A549 (cell line): Measurements from ENCODE around the gene DSCAML1. TPM values are rescaled to one million over a fixed set of nuclear protein-coding genes. Genes with fewer than 3 reads are reported as not detected.
A peak's percentile ranks its signal among the peaks of the same experiment; 100 is the strongest.

Source experiments
- ATAC-seq, 2 experiments: fragments of 200-7000 bp in 1 of 2; fragments of >200 bp in 1 of 2; cut with Nextera tagmentation in 1 of 2; cut with Tn5 transposase in 1 of 2; 3 replicates each; pipeline versions ENCODE4 v1.8.0 to v1.9.1; 2018 to 2020; ENCODE audit warnings: mild to moderate bottlenecking in 1 of 2, moderate library complexity in 1 of 2
- CTCF ChIA-PET: fragments of 300-600 bp; sonication (Branson Sonifier 250); formaldehyde crosslinking; extraction: SDS; loops from one replicate; lab custom pipeline; 2021; ENCODE audit warnings: antibody characterized with exemption, inconsistent platforms; lab: Yijun Ruan, JAX
- POLR2A ChIA-PET: fragments of 350-600 bp; formaldehyde crosslinking; extraction: SDS; loops from one replicate; lab custom pipeline; 2021; ENCODE audit warnings: antibody characterized with exemption, inconsistent platforms; lab: Yijun Ruan, JAX
- DNase-seq, 2 experiments: peaks; one replicate each; pipeline versions ENCODE4 v3.0.0 to v3.0.0-alpha.2; 2011 to 2016; ENCODE audit warnings: low read depth in 1 of 2, low spot score in 1 of 2
- FAIRE-seq: peaks from 2 replicates; lab custom pipeline; 2011; peaks lifted over from hg19 to GRCh38; lab: Jason Lieb, UNC
- H3K27ac ChIP-seq, 2 experiments: fragments of >200 bp; sonication (Bioruptor Twin); formaldehyde crosslinking; 3 replicates each; pipeline ENCODE4 v1.5.1; 2016 to 2017
- H3K4me1 ChIP-seq: fragments of >200 bp; sonication (Bioruptor Twin); formaldehyde crosslinking; 3 replicates; pipeline ENCODE4 v1.6.1; 2016
- H3K4me2 ChIP-seq: fragments of >200 bp; sonication (Bioruptor Twin); formaldehyde crosslinking; 3 replicates; pipeline ENCODE4 v1.6.1; 2016
- H3K4me3 ChIP-seq: fragments of >200 bp; sonication (Bioruptor Twin); formaldehyde crosslinking; 3 replicates; pipeline ENCODE4 v1.5.1; 2016
- H3K9me3 ChIP-seq: fragments of >200 bp; sonication (Bioruptor Twin); formaldehyde crosslinking; 3 replicates; pipeline ENCODE4 v1.6.1; 2016
- BHLHE40 ChIP-seq: IDR thresholded peaks from 2 replicates; pipeline ENCODE4 v1.6.1; 2012; ENCODE audit warnings: low read depth, low read length, inconsistent platforms
- CBX2 ChIP-seq: fragments of 200-600 bp; sonication (generic); IDR thresholded peaks from 2 replicates; pipeline ENCODE4 v1.6.1; 2016; ENCODE audit warnings: low read depth, mild to moderate bottlenecking, borderline replicate concordance
- CEBPB ChIP-seq, 2 experiments: fragments of >200 bp in 1 of 2; sonication (Bioruptor Twin) in 1 of 2; formaldehyde crosslinking in 1 of 2; IDR thresholded peaks; 2 replicates each; pipeline ENCODE4 v1.6.1; 2012 to 2016
- EHF ChIP-seq: fragments of 250-450 bp; sonication (Bioruptor Pico); IDR thresholded peaks from 2 replicates; pipeline ENCODE4 v1.5.0; 2020; ENCODE audit warnings: mild to moderate bottlenecking
- EHMT2 ChIP-seq: fragments of 200-600 bp; sonication (generic); IDR thresholded peaks from 2 replicates; pipeline ENCODE4 v1.6.1; 2016; ENCODE audit warnings: antibody characterized with exemption, low read depth, mild to moderate bottlenecking, moderate library complexity
- EP300 ChIP-seq, 2 experiments: fragments of >200 bp; sonication (Bioruptor Twin); formaldehyde crosslinking; IDR thresholded peaks; 2 replicates in 1 of 2; 3 replicates in 1 of 2; pipeline ENCODE4 v1.6.1; 2016 to 2017
- HOXB5 ChIP-seq: fragments of 250-450 bp; sonication (Bioruptor Pico); IDR thresholded peaks from 2 replicates; pipeline ENCODE4 v1.5.0; 2020; ENCODE audit warnings: mild to moderate bottlenecking, moderate library complexity
- KDM5A ChIP-seq: fragments of 200-600 bp; sonication (generic); IDR thresholded peaks from 2 replicates; pipeline ENCODE4 v1.6.1; 2016; ENCODE audit warnings: antibody characterized with exemption, mild to moderate bottlenecking
- NR3C1 ChIP-seq: fragments of >200 bp; sonication (Bioruptor Twin); formaldehyde crosslinking; IDR thresholded peaks from 3 replicates; pipeline ENCODE4 v1.6.1; 2017
- POLR2AphosphoS2 ChIP-seq: conservative IDR thresholded peaks from 2 replicates; pipeline ENCODE4 v1.6.1; 2012; ENCODE audit warnings: low read length, improper control_type of control experiment, inconsistent platforms
- RAD21 ChIP-seq, 2 experiments: fragments of >200 bp in 1 of 2; sonication (Bioruptor Twin) in 1 of 2; formaldehyde crosslinking in 1 of 2; IDR thresholded peaks in 1 of 2; conservative IDR thresholded peaks in 1 of 2; 2 replicates in 1 of 2; 3 replicates in 1 of 2; pipeline ENCODE4 v1.6.1; 2012 to 2018; ENCODE audit warnings: inconsistent platforms in 1 of 2
- TFCP2L1 ChIP-seq: fragments of 250-450 bp; sonication (Bioruptor Pico); IDR thresholded peaks from 2 replicates; pipeline ENCODE4 v1.5.0; 2021; ENCODE audit warnings: mild to moderate bottlenecking
- ZSCAN20 ChIP-seq: fragments of 250-450 bp; sonication (Bioruptor Pico); IDR thresholded peaks from 2 replicates; pipeline ENCODE4 v1.8.0; 2022; ENCODE audit warnings: mild to moderate bottlenecking, moderate library complexity
- WGBS: methylation state at CpG from one replicate; pipeline ENCODE4 v1.1.6; 2017; ENCODE audit errors: missing lambda C conversion rate; 5-methylcytosine and 5-hydroxymethylcytosine counted together
- polyA plus RNA-seq, 4 experiments: library from polyadenylated mRNA; depleted of rRNA in 3 of 4; stranded (reverse); fragments of >200 nt; fragmentation: RNase III in 1 of 4; extraction: RNeasy Plus Mini Kit Qiagen cat#74134 plus additional on column Dnase treatment in 1 of 4; gene quantifications; 2 replicates in 3 of 4; 3 replicates in 1 of 4; pipeline ENCODE4 v1.2.3, GENCODE V29; 2011 to 2017
- TF ChIP-seq, protein P1 (sequence below): IDR thresholded peaks from 2 replicates; pipeline ENCODE4 v1.6.1; 2012
- TF ChIP-seq, protein P2 (sequence below): fragments of 150-350 bp; IDR thresholded peaks from 2 replicates; pipeline ENCODE4 v1.6.1; 2014; ENCODE audit warnings: low read depth, mild to moderate bottlenecking, low read length
- TF ChIP-seq, protein P3 (sequence below): fragments of >200 bp; sonication (Bioruptor Twin); formaldehyde crosslinking; IDR thresholded peaks from 3 replicates; pipeline ENCODE4 v1.5.1; 2016
- TF ChIP-seq, protein P4 (sequence below): fragments of 200-600 bp; sonication (generic); IDR thresholded peaks from 2 replicates; pipeline ENCODE4 v1.6.1; 2016; ENCODE audit warnings: antibody characterized with exemption, mild to moderate bottlenecking, moderate library complexity

DSCAML1 gene
- polyA plus RNA-seq, 2 of the 4 experiments (the other 2 are of a cell fraction) = 0.12 to 0.31 TPM

- 70% methylated on average over 13 of the region's 13 CpGs for WGBS
- ATAC-seq (no peak), DNase-seq (no peak), FAIRE-seq (no peak)
- peak overlapping the region; percentile 61 for H3K4me2 ChIP-seq
- peak overlapping the region; percentile 65 to 72; a peak in 5 of 6 replicates for H3K27ac ChIP-seq
- CTCF ChIA-PET = interaction anchor here (0.9 to 7.5 kb wide), 6 partner anchors 10 to 398 kb away, joined by 3 to 113 read pairs (median 6); no protein-coding TSS in a partner anchor
- POLR2A ChIA-PET = no interaction called here
- H3K9me3 ChIP-seq = no peaks in the 10 kb centered on the region
- H3K4me3 ChIP-seq = no peak overlapping the region; the same call in 2 of the 3 replicates
- TF ChIP-seq EHMT2 = no peak
- no peak for TF ChIP-seq ZSCAN20 (CRISPR knock-in tag)
- TF ChIP-seq EP300 (IDR thresholded peaks at IDR 0.05) = no peak
- TF ChIP-seq BHLHE40 = no peak
- TF ChIP-seq KDM5A = no peak
- TF ChIP-seq CEBPB (IDR thresholded peaks at IDR 0.05) = no peak
- TF ChIP-seq HOXB5 = no peak
- TF ChIP-seq NR3C1 = no peak
- TF ChIP-seq CBX2 = no peak
- TF ChIP-seq EHF (CRISPR knock-in tag) = no peak
- TF ChIP-seq, protein P1, sequence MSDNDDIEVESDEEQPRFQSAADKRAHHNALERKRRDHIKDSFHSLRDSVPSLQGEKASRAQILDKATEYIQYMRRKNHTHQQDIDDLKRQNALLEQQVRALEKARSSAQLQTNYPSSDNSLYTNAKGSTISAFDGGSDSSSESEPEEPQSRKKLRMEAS = no peak
- TF ChIP-seq, protein P2, sequence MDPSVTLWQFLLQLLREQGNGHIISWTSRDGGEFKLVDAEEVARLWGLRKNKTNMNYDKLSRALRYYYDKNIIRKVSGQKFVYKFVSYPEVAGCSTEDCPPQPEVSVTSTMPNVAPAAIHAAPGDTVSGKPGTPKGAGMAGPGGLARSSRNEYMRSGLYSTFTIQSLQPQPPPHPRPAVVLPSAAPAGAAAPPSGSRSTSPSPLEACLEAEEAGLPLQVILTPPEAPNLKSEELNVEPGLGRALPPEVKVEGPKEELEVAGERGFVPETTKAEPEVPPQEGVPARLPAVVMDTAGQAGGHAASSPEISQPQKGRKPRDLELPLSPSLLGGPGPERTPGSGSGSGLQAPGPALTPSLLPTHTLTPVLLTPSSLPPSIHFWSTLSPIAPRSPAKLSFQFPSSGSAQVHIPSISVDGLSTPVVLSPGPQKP = no peak
- TF ChIP-seq TFCP2L1 (CRISPR knock-in tag) = no peak
- no peak for TF ChIP-seq POLR2AphosphoS2
- TF ChIP-seq RAD21 (conservative IDR thresholded peaks at IDR 0.05 in 1 of 2, IDR thresholded peaks at IDR 0.05 in 1 of 2) = no peak
- TF ChIP-seq, protein P3, sequence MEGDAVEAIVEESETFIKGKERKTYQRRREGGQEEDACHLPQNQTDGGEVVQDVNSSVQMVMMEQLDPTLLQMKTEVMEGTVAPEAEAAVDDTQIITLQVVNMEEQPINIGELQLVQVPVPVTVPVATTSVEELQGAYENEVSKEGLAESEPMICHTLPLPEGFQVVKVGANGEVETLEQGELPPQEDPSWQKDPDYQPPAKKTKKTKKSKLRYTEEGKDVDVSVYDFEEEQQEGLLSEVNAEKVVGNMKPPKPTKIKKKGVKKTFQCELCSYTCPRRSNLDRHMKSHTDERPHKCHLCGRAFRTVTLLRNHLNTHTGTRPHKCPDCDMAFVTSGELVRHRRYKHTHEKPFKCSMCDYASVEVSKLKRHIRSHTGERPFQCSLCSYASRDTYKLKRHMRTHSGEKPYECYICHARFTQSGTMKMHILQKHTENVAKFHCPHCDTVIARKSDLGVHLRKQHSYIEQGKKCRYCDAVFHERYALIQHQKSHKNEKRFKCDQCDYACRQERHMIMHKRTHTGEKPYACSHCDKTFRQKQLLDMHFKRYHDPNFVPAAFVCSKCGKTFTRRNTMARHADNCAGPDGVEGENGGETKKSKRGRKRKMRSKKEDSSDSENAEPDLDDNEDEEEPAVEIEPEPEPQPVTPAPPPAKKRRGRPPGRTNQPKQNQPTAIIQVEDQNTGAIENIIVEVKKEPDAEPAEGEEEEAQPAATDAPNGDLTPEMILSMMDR = no peak
- H3K4me1 ChIP-seq = peaks cover 49% of the 10 kb centered on the region
These were observed 27.0 kb upstream of the DSCAML1 start for GRCh38 chr11:117823946-117824420.

- TF ChIP-seq, protein P4, sequence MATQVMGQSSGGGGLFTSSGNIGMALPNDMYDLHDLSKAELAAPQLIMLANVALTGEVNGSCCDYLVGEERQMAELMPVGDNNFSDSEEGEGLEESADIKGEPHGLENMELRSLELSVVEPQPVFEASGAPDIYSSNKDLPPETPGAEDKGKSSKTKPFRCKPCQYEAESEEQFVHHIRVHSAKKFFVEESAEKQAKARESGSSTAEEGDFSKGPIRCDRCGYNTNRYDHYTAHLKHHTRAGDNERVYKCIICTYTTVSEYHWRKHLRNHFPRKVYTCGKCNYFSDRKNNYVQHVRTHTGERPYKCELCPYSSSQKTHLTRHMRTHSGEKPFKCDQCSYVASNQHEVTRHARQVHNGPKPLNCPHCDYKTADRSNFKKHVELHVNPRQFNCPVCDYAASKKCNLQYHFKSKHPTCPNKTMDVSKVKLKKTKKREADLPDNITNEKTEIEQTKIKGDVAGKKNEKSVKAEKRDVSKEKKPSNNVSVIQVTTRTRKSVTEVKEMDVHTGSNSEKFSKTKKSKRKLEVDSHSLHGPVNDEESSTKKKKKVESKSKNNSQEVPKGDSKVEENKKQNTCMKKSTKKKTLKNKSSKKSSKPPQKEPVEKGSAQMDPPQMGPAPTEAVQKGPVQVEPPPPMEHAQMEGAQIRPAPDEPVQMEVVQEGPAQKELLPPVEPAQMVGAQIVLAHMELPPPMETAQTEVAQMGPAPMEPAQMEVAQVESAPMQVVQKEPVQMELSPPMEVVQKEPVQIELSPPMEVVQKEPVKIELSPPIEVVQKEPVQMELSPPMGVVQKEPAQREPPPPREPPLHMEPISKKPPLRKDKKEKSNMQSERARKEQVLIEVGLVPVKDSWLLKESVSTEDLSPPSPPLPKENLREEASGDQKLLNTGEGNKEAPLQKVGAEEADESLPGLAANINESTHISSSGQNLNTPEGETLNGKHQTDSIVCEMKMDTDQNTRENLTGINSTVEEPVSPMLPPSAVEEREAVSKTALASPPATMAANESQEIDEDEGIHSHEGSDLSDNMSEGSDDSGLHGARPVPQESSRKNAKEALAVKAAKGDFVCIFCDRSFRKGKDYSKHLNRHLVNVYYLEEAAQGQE = no peak
- peak in 1 of 2 experiments; percentile 27; a peak in 1 of 5 replicates for TF ChIP-seq RAD21 (conservative IDR thresholded peaks at IDR 0.05 in 1 of 2, IDR thresholded peaks at IDR 0.05 in 1 of 2)
- no peak for TF ChIP-seq BHLHE40
- ATAC-seq (peak; percentile 52 to 55; a peak in 4 of 6 replicates), DNase-seq (peak in 1 of 2 experiments; percentile 25), FAIRE-seq (no peak)
- H3K27ac ChIP-seq = peak overlapping the region; percentile 65 to 72; a peak in 5 of 6 replicates
- CTCF ChIA-PET = interaction anchor here (0.7 to 7.5 kb wide), 8 partner anchors 10 to 397 kb away, joined by 3 to 113 read pairs (median 4); no protein-coding TSS in a partner anchor
- POLR2A ChIA-PET = no interaction called here
- 73% methylated on average over 14 of the region's 18 CpGs for WGBS
- H3K4me2 ChIP-seq = peak overlapping the region; percentile 61; the same call in 2 of the 3 replicates
- no peak overlapping the region for H3K4me3 ChIP-seq
- H3K9me3 ChIP-seq = no peaks in the 10 kb centered on the region
- H3K4me1 ChIP-seq = peaks cover 44% of the 10 kb centered on the region
These were observed 26.4 kb upstream of the DSCAML1 start for GRCh38 chr11:117823294-117823945.
